HG03521 (cell line): ENCODE results near the gene RHO.

Experiments
- ATAC-seq: cut with Tn5 transposase; IDR thresholded peaks from one replicate; pipeline ENCODE4 v1.9.1; 2021; ENCODE audit warnings: mild to moderate bottlenecking, moderate library complexity; ENCODE audit not compliant: unreplicated experiment

Gene RHO

GRCh38 chr3:129575997-129576384, 47.6 kb downstream of the RHO start:
- no peak for ATAC-seq

GRCh38 chr3:129576514-129577352, 48.3 kb downstream of the RHO start:
- ATAC-seq: no peak

GRCh38 chr3:129577366-129577765, 48.9 kb downstream of the RHO start:
- no peak for ATAC-seq

GRCh38 chr3:129577925-129578786, 49.7 kb downstream of the RHO start:
- ATAC-seq: no peak

GRCh38 chr3:129579991-129580390, 51.6 kb downstream of the RHO start:
- no peak for ATAC-seq

- ATAC-seq: no peak
Measured at GRCh38 chr3:129581623-129582022, 53.2 kb downstream of the RHO start.

GRCh38 chr3:129582799-129583198, 54.4 kb downstream of the RHO start:
- ATAC-seq: no peak

- ATAC-seq: no peak
Measured at GRCh38 chr3:129583289-129583688, 54.9 kb downstream of the RHO start.

- ATAC-seq: no peak
Measured at GRCh38 chr3:129584631-129585030, 56.2 kb downstream of the RHO start.
